HCT116 (cell line): ENCODE measurements around the gene GDF2.

Source experiments
- CTCF ChIP-seq, 3 experiments: fragments of 200-600 bp in 1 of 3; sonication (generic) in 1 of 3; IDR thresholded peaks in 2 of 3; conservative IDR thresholded peaks in 1 of 3; 2 replicates each; pipeline ENCODE4 v1.5.1; 2012 to 2017; ENCODE audit warnings: low read depth in 2 of 3, low read length in 2 of 3, antibody characterized with exemption in 1 of 3, borderline replicate concordance in 1 of 3, control low read depth in 1 of 3, mild to moderate bottlenecking in 1 of 3, mixed read lengths in 1 of 3, mixed run types in 1 of 3, moderate library complexity in 1 of 3; ENCODE audit not compliant: insufficient read depth in 1 of 3
- EZH2 ChIP-seq: fragments of 200-600 bp; sonication (generic); IDR thresholded peaks from 2 replicates; pipeline ENCODE4 v1.6.1; 2017; ENCODE audit warnings: antibody characterized with exemption, mixed run types
- EZH2phosphoT487 ChIP-seq: fragments of 200-600 bp; IDR thresholded peaks from 2 replicates; pipeline ENCODE4 v1.6.1; 2018; ENCODE audit warnings: antibody characterized with exemption, borderline replicate concordance
- POLR2A ChIP-seq: IDR thresholded peaks from 2 replicates; pipeline ENCODE4 v1.7.0; 2011; ENCODE audit warnings: borderline replicate concordance; ENCODE audit not compliant: insufficient read depth, insufficient read length; ENCODE audit errors: extremely low read depth
- POLR2AphosphoS5 ChIP-seq: IDR thresholded peaks from 2 replicates; pipeline ENCODE4 v1.6.1; 2011; ENCODE audit warnings: mild to moderate bottlenecking, low read depth, low read length, moderate library complexity
- RAD21 ChIP-seq: IDR thresholded peaks from 2 replicates; pipeline ENCODE4 v1.6.1; 2012; ENCODE audit warnings: low read depth, mild to moderate bottlenecking
- SP1 ChIP-seq: IDR thresholded peaks from 2 replicates; pipeline ENCODE4 v1.6.1; 2012; ENCODE audit warnings: low read depth
- YY1 ChIP-seq: IDR thresholded peaks from 2 replicates; pipeline ENCODE4 v1.6.1; 2011; ENCODE audit warnings: low read length, low read depth, moderate library complexity, mild to moderate bottlenecking; ENCODE audit not compliant: insufficient replicate concordance; ENCODE audit errors: extremely low read depth
- ZBTB33 ChIP-seq: IDR thresholded peaks from 2 replicates; pipeline ENCODE4 v1.6.1; 2011; ENCODE audit warnings: mild to moderate bottlenecking, low read length, moderate library complexity; ENCODE audit not compliant: insufficient replicate concordance; ENCODE audit errors: extremely low read depth
- ZFX ChIP-seq: fragments of 450-650 bp; IDR thresholded peaks from 2 replicates; pipeline ENCODE4 v1.6.1; 2017
- ZNF274 ChIP-seq: fragments of 200-500 bp; sonication (Bioruptor generic); IDR thresholded peaks from 2 replicates; pipeline ENCODE4 v1.6.1; 2014; ENCODE audit warnings: mild to moderate bottlenecking, low read depth, low read length, inconsistent platforms

DNA sequence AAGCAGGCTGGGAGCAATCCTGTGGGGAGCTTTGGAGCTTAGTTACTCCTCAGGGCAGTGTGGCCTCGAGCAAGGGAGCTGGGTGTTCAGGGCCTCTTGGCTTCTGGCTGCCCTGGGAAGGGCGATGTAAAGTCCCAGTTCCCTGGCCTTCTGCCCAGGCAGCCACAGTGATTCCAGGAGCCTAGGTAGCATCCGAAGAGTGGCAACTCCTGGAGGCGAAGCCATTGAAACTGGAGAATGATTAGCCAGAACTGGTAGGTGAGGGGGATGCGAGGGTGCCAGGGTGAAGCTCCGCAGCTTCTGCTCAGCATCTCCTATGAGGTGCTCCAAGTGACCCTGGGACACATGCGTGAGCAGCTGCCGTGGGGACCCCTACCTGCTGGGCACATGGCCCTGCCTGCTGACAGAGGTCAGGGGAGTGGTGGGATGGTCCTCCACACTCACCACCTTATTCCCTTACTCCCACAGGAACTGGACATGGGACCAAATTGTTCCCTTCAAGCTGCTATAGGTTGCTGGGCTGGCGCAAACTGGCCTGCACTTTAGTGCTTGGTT is 7.8 kb upstream of the GDF2 start:
- no peak for TF ChIP-seq CTCF (IDR thresholded peaks at IDR 0.05 in 2 of 3, conservative IDR thresholded peaks at IDR 0.05 in 1 of 3; ENCODE audit: borderline replicate concordance in 1 of 3, insufficient read depth in 1 of 3, low read depth in 2 of 3, low read length in 2 of 3)
- no peak for TF ChIP-seq RAD21
- no peak for TF ChIP-seq EZH2
- TF ChIP-seq SP1 = no peak
- TF ChIP-seq POLR2AphosphoS5 = no peak
- TF ChIP-seq ZNF274 = no peak
- no peak for TF ChIP-seq ZBTB33
- TF ChIP-seq POLR2A = no peak
- TF ChIP-seq EZH2phosphoT487 = no peak
- no peak for TF ChIP-seq YY1
- no peak for TF ChIP-seq ZFX
